Muscle of back (tissue), 11 donors: ENCODE results near the gene TRPM8. TPM values are rescaled to one million over a fixed set of nuclear protein-coding genes. Genes with fewer than 3 reads are reported as not detected.

Source experiments
- DNase-seq, 3 donors: peaks; one replicate each; pipeline versions ENCODE4 v3.0.0 to v3.0.0-alpha.2; 2013
- polyA plus RNA-seq, 10 donors: library from polyadenylated mRNA; unstranded; fragments of 120-200 nt; gene quantifications; one replicate each; pipeline ENCODE4 v1.2.1, GENCODE V29; 2013; ENCODE audit not compliant: insufficient read length in 10 of 10

TRPM8 gene
- polyA plus RNA-seq, 10 donors: 0.13 to 0.26 (median 0.21) TPM; not detected in 7

DNA sequence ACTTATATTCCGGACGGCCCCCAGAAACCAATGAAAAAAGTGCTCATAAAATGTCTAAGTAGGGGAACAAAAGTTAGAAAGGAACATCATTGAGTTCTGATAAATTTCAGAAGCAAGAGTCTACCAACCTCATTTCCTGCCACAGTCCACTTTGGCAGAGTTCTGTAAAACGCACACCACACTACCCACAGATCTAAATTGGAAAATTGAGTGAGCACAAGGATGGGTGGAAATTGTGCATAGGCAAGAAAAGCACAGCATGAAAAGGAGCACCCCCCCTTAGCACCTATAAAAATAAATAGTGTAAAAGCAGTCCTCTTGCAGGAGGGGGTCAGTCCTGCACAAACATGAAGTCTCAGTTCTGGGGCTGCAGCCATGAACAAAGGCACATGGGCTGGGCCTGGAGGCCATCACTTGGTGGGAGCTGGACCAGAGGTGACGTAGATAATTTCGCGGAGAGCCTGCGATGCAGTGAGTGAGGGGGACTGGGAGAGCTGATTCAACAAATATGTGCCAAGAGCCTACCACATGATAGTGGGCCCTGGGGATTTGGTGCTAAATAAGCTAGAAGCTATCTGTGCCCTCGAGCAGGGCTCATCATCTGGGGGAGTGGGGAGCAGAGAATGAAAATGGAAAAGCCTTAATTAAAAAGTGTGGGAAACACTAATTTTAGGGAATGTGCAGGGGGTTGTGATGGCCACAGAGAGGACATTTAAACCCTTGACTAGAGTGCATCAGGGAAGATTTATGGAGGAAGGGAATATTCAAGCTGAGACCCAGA is 84.4 kb downstream of the TRPM8 start:
- DNase-seq: no peak

DNA sequence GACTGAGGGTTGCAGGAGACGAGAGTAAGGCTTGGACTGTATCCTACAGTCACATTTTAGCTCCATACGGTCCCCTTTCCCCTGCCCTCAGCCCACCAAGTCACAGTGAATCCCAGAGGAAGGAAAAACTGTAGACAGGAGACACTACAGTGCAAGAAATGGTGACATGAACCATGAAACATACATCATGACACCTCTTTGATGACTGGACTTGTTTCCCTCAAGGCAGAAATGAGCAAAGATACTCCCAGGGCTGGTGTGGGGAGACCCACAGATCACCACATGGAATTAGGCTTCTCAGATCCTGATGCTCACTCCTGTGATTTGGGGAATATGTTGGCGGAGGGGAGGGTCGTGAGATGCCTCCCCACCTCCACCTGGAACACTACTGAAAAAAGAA is 85.1 kb downstream of the TRPM8 start:
- no peak for DNase-seq

DNA sequence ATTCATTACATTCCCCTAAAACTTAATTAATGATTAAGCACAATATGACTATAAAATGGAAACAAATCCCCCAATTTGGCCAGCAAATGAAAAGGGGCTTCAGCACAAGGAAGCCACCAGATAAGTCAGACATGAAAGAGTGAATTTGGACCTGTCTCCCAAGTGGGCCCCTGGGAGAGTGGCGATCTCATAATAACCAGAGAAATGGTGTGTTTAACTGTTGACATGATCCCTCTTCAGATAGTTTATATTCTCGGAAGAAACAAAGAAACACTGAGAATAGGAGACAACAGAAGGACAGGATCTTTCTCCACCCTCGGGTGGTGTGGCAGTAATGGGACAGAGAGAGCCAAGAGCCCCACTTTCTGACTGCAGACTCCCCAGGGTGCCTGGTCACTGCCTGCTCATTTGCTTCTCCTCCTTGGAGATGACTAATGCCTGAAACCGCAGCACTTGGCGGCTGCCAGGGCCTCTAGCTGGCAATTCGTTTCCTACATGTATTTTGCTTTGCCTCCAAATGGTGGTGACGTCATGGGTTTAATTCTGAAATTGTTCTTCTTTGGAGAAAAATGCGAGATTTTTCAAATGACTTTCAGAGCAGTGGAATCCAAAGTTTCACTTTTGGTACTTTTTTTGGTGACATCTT is 86.9 kb downstream of the TRPM8 start:
- peak in 1 of 3 donors; percentile 78 for DNase-seq

DNA sequence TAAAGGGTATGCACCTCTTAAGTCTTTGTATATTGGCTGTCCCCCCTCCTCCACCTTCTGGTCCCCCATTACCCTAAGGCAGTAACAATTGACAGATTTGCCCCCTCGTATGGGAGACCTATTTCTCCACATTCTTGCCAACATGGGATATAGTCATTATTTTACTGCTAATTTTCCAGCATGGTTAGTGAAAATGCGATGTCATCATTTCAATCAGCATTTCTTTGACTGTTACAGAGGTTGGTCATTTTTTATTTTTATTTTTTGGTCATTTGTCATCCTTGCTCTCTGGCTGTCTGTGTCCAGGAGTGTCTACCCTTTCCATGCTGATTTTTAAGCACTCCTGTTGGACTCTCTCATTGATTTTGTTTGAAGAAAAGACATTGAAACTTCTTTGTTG is 88.0 kb downstream of the TRPM8 start:
- DNase-seq: no peak

DNA sequence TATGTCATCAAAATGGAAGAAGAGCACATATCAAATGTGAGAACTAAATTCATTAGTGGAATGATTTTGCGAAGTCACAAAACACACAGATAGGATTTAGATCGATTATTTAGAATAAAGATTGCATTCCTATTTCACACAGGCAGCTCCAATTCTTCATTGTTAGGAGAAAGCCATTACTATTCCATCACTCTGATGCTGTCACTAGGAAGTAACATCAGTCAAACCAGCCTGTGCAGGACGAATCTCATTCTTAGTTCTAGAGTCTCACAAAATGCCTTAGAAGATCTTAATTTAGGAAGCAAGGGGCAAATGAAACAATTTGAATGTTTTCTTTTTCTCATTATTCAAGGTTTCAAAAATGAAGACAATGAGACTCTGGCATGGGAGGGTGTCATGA is 89.3 kb downstream of the TRPM8 start:
- DNase-seq: no peak

DNA sequence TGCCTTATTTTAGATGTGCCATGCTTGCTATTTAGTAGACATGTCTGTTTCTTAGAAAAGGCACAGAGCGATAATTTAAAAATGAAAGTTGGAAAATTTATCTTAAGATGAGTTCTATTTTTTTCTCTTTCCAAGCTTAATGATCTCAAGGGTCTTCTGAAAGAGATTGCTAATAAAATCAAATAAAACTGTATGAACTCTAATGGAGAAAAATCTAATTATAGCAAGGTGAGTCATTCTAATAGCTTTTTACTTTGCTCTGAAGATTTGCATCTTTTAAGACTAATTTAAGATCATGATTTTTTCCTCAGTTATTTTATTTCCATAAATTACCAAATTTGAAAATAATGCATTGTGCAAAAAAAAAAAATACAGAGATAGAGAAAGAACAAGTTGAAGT is 97.3 kb downstream of the TRPM8 start:
- DNase-seq: no peak

DNA sequence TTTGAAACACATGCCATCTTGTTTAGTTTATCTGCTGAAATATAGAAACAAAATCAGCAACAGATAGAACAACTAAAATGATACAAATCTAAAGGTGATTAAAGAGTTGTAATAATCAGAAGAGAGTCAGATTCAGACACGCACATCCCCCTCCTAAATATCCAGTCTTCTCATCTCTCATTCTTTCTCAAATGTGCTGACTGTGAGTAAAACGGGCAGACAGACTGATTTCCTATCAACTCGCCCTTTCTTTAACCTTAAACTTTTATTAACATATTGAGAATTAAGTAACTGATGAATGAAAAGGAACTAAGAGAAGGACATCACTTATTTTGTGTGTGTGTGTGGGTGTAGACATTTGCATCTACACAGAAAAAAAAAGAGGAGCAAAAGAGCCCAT is 98.7 kb downstream of the TRPM8 start:
- DNase-seq: no peak

DNA sequence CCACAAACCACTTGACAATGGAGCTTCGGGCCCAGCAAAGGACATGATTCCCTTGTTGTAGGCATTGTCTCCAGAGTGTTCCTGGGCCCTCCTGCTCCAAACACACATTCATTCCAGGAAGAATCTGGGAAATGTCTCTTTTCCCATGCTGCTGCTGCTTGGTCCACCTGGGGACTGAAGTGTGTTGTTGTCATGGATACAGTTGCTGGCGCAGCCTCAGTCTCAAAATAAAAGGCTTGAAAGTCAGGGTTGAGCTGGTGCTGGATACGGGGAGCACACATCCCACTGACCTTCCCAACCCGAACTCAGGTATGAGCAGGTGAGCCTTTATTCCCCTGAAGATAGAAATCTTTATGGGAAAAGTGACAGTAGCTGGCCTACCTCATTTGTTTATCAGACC is 102.7 kb downstream of the TRPM8 start:
- DNase-seq: no peak

DNA sequence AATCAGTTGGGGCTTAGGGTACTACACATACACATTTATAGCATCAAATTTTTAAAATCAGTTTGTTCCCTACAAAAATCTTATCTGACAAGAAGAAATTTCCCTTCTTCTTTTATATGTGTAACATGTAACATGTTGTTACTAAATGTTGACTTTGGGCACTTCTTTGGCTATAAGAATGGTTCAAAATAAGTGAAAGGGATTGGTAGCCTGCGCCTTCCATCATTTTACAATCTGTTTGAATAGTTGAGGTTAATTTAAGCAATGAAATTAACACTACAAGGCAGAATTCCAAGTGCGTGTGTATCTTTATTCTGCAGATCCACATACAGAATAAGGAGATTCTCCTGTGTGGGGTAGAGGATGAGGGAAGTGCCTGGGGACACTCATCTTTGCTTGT is 103.2 kb downstream of the TRPM8 start:
- no peak for DNase-seq

DNA sequence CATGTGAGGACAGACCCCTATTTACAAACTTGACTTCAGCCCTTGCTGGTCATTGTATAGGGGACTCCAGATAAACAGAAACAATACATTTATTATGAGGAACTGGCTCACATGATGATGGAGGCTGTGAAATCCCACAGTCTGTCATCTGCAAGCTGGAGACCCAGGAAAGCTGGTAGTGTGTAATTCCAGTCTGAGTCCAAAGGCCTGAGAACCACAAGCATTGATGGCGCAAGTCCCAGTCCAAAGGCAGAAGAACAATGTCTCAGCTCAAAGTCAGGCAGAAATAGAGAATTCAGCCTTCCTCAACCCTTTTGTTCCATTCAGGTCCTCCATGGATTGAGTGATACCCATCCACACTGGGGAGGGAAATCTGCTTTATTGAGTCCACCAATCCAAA is 105.3 kb downstream of the TRPM8 start:
- no peak for DNase-seq

DNA sequence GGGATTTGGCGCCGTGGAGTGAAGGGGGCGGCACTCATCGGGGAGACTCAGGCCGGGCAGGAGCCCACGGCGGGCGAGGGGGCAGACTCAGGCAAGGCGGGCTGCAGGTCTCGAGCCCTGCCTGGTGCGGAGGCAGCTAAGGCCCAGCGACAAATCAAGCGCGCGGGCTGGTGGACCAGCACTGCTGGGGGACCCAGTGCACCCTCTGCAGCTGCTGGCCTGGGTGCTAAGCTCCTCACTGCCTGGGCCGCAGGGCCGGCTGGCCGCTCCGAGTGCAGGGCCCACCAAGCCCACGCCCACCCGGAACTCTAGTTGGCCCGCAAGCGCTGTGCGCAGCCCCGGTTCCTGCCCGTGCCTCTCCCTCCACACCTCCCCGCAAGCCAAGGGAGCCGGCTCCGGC is 107.1 kb downstream of the TRPM8 start:
- no peak for DNase-seq

DNA sequence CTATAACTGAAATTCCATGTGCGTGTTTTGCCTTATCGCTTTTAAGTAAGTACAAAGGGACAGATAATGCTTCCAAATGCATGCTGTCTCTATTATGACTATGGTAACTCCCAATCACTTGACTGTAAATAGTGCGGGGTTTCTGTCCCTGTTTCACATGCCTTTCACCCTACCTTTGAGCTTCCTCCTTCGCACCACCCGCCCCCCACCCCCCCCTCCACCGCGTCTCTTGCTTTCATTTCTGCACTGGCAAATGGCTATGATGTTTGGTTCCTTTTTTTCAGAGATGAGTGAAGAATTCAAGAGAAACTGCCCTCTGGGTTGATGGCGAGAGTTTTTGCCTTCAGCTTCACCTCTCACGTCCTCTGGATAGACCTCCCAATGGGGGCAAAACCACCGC is 108.3 kb downstream of the TRPM8 start:
- peak in 1 of 3 donors; percentile 55 for DNase-seq

DNA sequence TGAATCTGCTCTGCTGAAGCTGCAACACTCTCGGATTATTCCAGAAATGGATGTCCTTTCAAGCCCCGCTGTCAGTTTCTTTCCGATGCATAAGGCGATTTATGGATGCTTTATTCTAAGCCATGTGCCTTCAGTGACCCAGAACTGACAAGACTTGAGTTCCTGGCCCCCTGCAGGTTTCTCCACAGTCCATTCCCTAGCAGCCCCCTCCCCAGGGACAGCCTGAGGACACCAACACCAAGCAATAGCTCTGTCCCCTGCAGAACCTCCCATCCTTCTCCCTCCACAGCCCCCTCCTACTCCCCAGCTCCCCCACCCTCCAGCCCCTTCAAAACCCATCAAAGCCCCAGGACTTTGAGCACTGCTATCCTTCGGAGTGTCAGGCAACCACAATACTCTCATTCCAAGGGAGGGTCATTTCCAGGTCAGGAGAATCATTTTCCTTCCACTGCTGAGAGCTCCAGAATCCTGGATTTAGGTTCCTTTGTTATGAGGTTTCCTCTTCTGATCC is 108.8 kb downstream of the TRPM8 start:
- DNase-seq: peak; percentile 33 to 60 (median 36)

DNA sequence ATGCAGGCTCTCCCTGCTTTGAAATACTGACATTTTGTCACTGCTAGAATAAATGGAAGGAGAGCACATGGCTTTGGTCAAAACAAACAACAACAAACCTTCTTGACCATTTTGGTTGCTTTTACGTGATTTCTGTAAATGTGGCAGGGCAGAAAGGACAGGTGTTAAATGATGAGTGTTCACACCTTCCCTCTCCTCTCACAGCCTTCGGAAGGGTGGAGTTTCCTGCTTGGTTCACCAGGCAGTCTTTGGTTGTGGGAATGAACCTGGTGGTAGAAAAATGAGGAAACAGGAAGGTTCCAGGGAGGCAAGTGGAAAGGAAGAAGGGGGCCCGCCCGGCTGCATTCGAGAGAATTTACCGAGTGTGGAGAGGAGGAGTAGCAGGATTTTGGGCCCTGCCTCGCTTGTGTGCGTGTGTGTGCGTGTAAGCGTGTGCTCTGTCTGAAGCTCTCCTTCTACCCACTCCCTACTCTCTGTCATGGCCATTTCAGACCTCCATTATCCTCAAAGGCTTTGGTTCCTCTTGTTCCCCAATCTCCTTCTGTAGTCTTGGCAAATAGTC is 109.6 kb downstream of the TRPM8 start:
- no peak for DNase-seq

DNA sequence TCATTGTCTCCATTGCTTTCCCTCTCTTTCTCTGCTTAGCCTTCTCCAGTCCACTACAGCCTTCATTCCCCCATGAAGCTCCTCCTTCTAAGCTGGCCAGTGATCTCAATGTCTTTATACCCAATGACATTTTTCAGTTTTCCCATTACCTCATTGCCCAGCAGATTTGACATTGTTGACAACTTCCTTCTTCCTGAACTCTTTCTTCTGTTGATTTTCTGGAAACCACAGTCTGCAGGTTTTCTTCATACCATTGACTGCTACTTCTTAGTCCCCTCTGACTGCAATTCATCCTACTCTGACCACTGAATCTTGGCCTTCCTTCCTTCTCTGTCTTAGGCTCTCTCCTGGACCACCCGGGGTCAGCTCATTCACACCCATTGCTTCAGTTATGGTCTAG is 110.5 kb downstream of the TRPM8 start:
- DNase-seq: no peak

DNA sequence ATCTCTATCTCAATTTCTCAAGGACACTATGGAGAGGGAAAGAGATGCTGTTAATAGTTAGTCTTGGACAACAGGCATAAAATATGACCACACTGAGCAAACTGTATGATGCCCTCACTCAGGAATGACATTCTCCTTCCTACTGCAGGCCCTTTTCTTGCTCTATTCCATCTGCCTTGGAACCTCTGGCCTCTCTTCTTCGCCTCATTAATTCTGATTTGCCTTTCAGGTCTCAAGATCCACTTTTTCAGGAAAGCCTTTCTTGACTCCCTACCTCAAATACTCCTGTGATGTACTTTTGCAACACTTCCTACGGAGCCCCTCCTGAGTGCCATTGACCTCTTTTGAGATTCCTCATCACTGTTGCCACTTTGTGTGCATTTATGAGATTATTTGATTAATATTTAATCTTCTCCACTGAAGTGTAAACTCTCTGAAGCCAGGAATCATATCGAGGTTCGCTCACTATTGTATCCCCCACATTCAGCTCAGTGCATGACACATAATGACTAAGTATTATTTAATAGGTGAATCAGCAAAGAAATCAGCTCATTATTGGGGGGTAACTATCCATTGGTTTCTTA is 112.1 kb downstream of the TRPM8 start:
- no peak for DNase-seq

DNA sequence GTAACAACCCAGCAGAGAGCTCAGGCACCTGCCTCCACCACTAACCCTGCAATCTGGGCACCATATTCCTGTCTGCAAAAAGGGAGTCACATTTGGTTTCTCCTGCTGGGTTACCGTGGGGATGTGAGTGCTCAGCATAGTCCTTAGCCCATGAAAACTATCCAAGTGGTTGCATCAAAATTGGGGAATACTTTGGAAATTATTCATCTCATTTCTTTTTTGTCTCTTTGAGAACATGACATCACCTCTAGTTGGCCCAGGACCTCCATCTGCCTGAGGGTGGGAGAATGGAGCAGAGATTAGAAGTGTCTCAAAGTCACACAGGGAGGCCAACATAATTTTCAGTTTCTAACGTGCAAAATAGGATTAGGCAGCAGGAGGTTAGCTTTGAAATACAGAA is 114.0 kb downstream of the TRPM8 start:
- no peak for DNase-seq

DNA sequence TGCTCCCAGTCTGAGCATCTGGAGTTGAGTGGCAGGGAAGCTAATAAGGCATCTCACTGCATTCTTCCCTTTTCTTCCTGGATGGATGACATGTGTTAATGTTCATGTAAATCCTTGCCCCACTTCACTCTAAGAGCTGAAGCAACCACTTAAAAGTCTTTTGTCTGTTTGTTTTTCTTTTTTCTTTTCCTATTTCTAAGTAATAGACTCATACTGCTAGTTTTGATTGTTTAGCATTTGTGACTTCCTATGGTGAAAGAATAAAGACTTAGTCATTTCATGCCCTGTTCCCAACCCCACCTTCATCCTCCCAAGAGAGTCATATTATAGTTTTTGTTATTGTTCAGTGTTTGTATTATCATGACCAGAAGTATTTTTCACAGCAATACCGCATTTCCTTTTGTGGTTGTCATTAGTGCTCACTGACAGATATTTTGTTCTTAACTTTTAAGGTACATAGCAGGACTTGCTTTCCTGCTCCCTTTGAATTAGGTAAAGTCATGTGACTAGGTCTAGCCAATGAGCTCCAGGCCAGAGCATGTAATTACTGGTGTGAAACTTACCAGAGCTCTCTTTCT is 115.2 kb downstream of the TRPM8 start:
- peak in 1 of 3 donors; percentile 30 for DNase-seq

DNA sequence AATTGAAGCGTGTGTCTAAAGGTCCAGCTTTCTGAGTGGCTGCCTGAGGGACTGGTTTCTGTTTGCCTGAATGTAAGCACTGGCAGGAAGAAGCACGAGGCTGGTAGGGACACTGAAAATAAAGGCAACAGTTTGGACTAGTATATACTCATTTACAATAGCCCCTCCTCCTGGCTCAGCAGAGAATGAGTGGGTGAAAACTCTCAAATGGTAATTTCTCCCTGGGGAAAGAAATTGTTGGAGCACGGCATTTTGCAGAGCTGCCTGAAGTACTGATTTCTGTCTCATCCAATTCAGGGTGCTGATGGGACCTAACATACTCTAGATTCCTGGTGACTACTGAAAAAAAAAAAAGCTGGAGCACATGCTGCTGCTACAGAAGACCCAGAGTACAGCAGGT is 116.0 kb downstream of the TRPM8 start:
- no peak for DNase-seq

DNA sequence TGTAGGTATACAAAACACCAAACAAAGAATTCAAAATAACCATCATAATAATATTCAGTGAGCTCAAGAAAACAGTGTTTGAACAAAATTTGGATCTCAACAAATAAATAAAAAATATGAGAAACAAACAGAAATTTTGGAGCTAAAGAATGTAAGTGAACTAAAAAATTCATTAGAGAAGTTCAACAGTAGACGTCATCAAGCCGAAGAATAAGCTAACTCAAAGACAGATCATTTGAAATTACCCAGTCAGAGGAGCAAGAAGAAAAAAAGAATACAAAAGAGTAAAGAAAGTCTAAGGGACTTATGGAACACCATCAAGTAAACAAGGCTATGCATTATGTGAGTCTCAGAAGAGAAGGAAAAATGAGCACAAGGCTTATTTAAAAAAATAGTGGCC is 116.7 kb downstream of the TRPM8 start:
- no peak for DNase-seq

DNA sequence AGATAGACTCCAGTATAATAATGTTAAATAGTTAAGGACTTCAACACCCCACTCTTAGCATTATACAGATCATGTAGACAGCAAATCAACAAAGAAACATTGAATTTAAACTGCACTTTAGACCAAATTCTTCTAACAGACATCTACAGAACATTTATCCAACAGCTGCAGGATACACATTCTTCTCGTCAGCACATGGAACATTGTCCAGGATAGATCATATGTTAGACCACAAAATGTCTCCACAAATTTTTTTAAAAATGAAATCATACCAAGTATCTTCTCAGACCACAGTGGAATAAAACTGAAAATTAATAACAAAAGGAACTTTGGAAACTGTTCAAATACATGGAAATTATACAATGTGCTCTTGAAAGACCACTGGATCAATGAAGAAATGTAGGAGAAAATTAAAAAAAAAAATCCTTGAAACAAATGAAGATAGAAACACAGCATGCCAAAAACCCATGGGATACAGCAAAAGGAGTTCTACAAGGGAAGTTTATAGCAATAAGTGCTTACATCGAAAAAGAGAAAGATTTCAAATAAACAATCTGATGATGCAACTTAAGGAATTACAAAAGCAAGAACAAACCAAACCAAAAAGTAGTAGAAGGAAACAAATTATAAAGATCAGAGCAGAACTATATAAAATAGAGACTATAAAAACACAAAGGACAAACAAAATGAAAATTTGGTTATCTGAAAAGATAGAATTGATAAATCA is 121.1 kb downstream of the TRPM8 start:
- peak in 1 of 3 donors; percentile 22 for DNase-seq

DNA sequence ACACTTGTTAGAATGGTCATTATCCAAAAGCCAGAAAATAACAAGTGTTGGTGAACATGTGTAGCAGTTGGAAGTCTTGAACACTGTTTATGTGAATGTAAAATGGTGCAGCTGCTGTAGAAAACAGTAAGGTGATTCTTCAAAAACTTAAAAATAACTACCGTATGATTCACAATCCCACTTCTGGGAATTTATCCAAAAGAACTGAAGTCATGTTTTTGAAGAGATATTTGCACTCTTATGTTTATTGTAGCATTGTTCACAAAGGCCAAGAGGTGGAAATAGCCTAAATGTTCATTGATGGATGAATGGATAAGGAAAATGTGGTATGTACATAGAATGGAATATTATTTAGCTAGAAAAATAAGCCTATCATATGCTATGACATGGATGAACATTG is 127.0 kb downstream of the TRPM8 start:
- DNase-seq: peak in 1 of 3 donors; percentile 62
